Activated T-helper 1 cell treated with anti-CD3 and anti-CD28 coated beads, Interleukin-2, amount 50 U/mL, for 16 hours (primary cell): ENCODE data around the gene PPME1.

Experiments used
- DNase-seq, 2 donors: peaks; one replicate each; pipeline ENCODE4 v3.0.0-alpha.2; 2020; ENCODE audit warnings: low read depth in 1 of 2, low spot score in 1 of 2

PPME1 gene

GRCh38 chr11:74157169-74157568 lies 13.9 kb upstream of the PPME1 start:
- DNase-seq, result no peak

- DNase-seq, result no peak
These were observed 11.4 kb upstream of the PPME1 start for GRCh38 chr11:74159642-74160041.

- no peak for DNase-seq
These were observed 8.2 kb upstream of the PPME1 start for GRCh38 chr11:74162681-74163467.

GRCh38 chr11:74168838-74169237 lies 2.3 kb upstream of the PPME1 start:
- no peak for DNase-seq

- DNase-seq, result no peak
These were observed 1.2 kb upstream of the PPME1 start for GRCh38 chr11:74169738-74170458.

- no peak for DNase-seq
These were observed 510 bp downstream of the PPME1 start for GRCh38 chr11:74171630-74171968.

GRCh38 chr11:74171997-74172396 lies 908 bp downstream of the PPME1 start:
- no peak for DNase-seq

- no peak for DNase-seq
These were observed 4.8 kb downstream of the PPME1 start for GRCh38 chr11:74175920-74176319.

GRCh38 chr11:74179234-74180052 lies 8.4 kb downstream of the PPME1 start:
- DNase-seq, result no peak

GRCh38 chr11:74182635-74183034 lies 11.5 kb downstream of the PPME1 start:
- DNase-seq, result no peak

- no peak for DNase-seq
These were observed 14.2 kb downstream of the PPME1 start for GRCh38 chr11:74185285-74185684.

GRCh38 chr11:74185695-74186094 lies 14.6 kb downstream of the PPME1 start:
- DNase-seq, result no peak

- DNase-seq, result no peak
These were observed 24.7 kb downstream of the PPME1 start for GRCh38 chr11:74195828-74196227.

GRCh38 chr11:74196781-74197486 lies 25.8 kb downstream of the PPME1 start:
- DNase-seq, result no peak

- DNase-seq, result no peak
These were observed 32.9 kb downstream of the PPME1 start for GRCh38 chr11:74203966-74204365.

GRCh38 chr11:74204701-74205100 lies 33.6 kb downstream of the PPME1 start:
- no peak for DNase-seq

- no peak for DNase-seq
These were observed 34.1 kb downstream of the PPME1 start for GRCh38 chr11:74205181-74205580.

GRCh38 chr11:74206746-74207145 lies 35.7 kb downstream of the PPME1 start:
- DNase-seq, result no peak

GRCh38 chr11:74208507-74208906 lies 37.4 kb downstream of the PPME1 start:
- DNase-seq, result no peak

- no peak for DNase-seq
These were observed 41.4 kb downstream of the PPME1 start for GRCh38 chr11:74212533-74212932.

GRCh38 chr11:74220376-74220775 lies 49.3 kb downstream of the PPME1 start:
- no peak for DNase-seq
